GM18870 (cell line): Measurements from ENCODE around the gene FOXC2.
"Not testable (repeated sequence)": the region's sequence is repeated elsewhere in the genome, so short reads cannot be mapped to it uniquely, and the experiment has no call there.

Experiments used
- ATAC-seq: cut with Tn5 transposase; IDR thresholded peaks from one replicate; pipeline ENCODE4 v1.9.1; 2021; ENCODE audit warnings: moderate library complexity; ENCODE audit not compliant: unreplicated experiment

Gene FOXC2

GRCh38 chr16:86585821-86586611, 19.4 kb downstream of the FOXC2 start:
- no peak for ATAC-seq

GRCh38 chr16:86587487-86587886, 20.9 kb downstream of the FOXC2 start:
- ATAC-seq = no peak

GRCh38 chr16:86587955-86588354, 21.3 kb downstream of the FOXC2 start:
- ATAC-seq = not testable (repeated sequence)

- no peak for ATAC-seq
Observed at GRCh38 chr16:86590501-86591144, 24.0 kb downstream of the FOXC2 start.

GRCh38 chr16:86591270-86591669, 24.6 kb downstream of the FOXC2 start:
- no peak for ATAC-seq

GRCh38 chr16:86593913-86594620, 27.4 kb downstream of the FOXC2 start:
- ATAC-seq = no peak

- ATAC-seq = no peak
Observed at GRCh38 chr16:86594721-86595120, 28.1 kb downstream of the FOXC2 start.

- ATAC-seq = no peak
Observed at GRCh38 chr16:86595983-86596605, 29.5 kb downstream of the FOXC2 start.

GRCh38 chr16:86597126-86597879, 30.7 kb downstream of the FOXC2 start:
- no peak for ATAC-seq

GRCh38 chr16:86597880-86598606, 31.4 kb downstream of the FOXC2 start:
- ATAC-seq = no peak

- ATAC-seq = no peak
Observed at GRCh38 chr16:86598607-86599565, 32.3 kb downstream of the FOXC2 start.

- ATAC-seq = no peak
Observed at GRCh38 chr16:86601356-86601755, 34.7 kb downstream of the FOXC2 start.

- no peak for ATAC-seq
Observed at GRCh38 chr16:86602521-86602920, 35.9 kb downstream of the FOXC2 start.

GRCh38 chr16:86604436-86605193, 38.0 kb downstream of the FOXC2 start:
- ATAC-seq = no peak

- ATAC-seq = no peak
Observed at GRCh38 chr16:86605950-86606349, 39.3 kb downstream of the FOXC2 start.

GRCh38 chr16:86608301-86608747, 41.7 kb downstream of the FOXC2 start:
- no peak for ATAC-seq

- no peak for ATAC-seq
Observed at GRCh38 chr16:86609115-86609514, 42.5 kb downstream of the FOXC2 start.

- ATAC-seq = no peak
Observed at GRCh38 chr16:86609661-86610060, 43.0 kb downstream of the FOXC2 start.
